Fibroblast of villous mesenchyme (primary cell): ENCODE results near the gene CCDC158. TPM values are rescaled to one million over a fixed set of nuclear protein-coding genes. Genes with fewer than 3 reads are reported as not detected.

Experiments
- DNase-seq: peaks from one replicate; pipeline ENCODE4 v3.0.0-alpha.2; 2010; ENCODE audit warnings: low read depth
- H3K4me3 ChIP-seq: 2 replicates; pipeline ENCODE4 v1.5.1; 2011; ENCODE audit warnings: low read depth, mild to moderate bottlenecking, low read length
- total RNA-seq: library from RNA; depleted of rRNA; stranded (reverse); fragments of >200 nt; gene quantifications from 2 replicates; pipeline ENCODE4 v1.2.3, GENCODE V29; 2012
- TF ChIP-seq, protein P1 (sequence below): IDR thresholded peaks from 2 replicates; pipeline ENCODE4 v1.5.1; 2012; ENCODE audit warnings: low read depth, mild to moderate bottlenecking, low read length; ENCODE audit not compliant: insufficient read depth

CCDC158 gene
- total RNA-seq, 1 donor: 0.43 TPM

DNA sequence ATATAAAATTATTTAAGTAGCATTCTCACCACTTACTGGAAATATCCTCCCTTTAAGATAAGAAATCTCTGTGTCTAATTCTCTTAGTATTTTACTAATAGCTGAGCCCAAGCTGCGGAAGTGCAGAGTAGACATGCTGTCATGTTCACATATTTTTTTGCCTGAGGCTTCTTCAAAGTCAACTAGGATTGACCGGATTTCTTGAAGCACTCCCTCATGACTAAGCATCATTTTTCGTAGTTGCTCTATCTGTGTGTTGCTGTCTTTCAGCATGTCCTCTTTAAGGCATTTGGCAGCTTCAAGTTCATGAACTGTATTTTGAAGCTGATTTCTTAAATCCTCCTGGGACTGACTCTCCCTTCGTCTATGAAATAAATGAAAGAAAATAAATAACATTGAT, 36.9 kb downstream of the CCDC158 start:
- TF ChIP-seq, protein P1, sequence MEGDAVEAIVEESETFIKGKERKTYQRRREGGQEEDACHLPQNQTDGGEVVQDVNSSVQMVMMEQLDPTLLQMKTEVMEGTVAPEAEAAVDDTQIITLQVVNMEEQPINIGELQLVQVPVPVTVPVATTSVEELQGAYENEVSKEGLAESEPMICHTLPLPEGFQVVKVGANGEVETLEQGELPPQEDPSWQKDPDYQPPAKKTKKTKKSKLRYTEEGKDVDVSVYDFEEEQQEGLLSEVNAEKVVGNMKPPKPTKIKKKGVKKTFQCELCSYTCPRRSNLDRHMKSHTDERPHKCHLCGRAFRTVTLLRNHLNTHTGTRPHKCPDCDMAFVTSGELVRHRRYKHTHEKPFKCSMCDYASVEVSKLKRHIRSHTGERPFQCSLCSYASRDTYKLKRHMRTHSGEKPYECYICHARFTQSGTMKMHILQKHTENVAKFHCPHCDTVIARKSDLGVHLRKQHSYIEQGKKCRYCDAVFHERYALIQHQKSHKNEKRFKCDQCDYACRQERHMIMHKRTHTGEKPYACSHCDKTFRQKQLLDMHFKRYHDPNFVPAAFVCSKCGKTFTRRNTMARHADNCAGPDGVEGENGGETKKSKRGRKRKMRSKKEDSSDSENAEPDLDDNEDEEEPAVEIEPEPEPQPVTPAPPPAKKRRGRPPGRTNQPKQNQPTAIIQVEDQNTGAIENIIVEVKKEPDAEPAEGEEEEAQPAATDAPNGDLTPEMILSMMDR: no peak
- DNase-seq: no peak
- H3K4me3 ChIP-seq: no peak overlapping the region

GRCh38 chr4:76383001-76383400, 37.9 kb downstream of the CCDC158 start:
- TF ChIP-seq, protein P1: no peak

DNA sequence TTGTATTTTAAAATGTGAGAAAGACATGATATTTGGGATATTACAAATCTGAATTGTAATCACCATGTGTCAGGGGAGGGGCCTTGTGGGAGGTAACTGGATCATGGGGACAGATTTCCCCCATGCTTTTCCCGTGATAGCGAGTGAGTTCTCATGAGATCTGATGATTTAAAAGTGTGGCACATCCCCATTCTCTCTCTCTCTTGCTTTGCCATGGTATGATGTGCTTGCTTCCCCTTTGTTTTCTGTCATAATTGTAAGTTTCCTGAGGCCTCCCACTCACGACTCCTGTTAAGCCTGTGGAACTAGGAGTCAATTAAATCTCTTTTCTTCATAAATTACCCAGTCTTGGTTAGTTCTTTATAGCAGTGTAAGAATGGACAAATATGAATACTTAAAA, 39.0 kb downstream of the CCDC158 start:
- TF ChIP-seq, protein P1: no peak
- no peak for DNase-seq
- H3K4me3 ChIP-seq: no peak overlapping the region

More at GRCh38 chr4:76383001-76383400, 37.9 kb downstream of the CCDC158 start:
- DNase-seq: no peak
- H3K4me3 ChIP-seq: no peak overlapping the region

- DNase-seq: no peak
- H3K4me3 ChIP-seq: no peak overlapping the region
- TF ChIP-seq, protein P1: no peak
Observed at GRCh38 chr4:76380561-76380960, 40.4 kb downstream of the CCDC158 start.

- H3K4me3 ChIP-seq: no peak overlapping the region
- TF ChIP-seq, protein P1: peak; percentile 75
- peak; percentile 62 for DNase-seq
Observed at GRCh38 chr4:76377911-76378310, 43.0 kb downstream of the CCDC158 start.

DNA sequence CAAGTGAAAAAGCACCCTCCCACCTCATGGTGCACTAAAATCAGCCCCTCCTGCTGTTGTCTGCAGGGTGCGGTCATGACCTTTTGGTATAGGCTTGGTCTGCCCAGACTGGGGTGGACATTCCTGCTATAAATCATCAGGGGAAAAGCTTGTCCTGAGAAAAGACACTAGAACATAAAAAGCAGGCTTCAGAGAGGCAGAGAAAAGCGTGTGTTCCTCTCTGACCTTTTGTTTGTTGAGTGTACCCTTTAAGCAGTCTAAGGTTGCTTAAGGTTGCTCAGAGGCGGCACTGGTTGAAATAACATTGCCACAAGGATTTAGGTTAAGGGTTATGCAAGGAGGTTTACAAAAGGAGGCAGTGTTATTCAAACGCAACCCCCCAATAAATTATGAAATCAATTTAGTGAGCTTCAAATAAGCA, 43.5 kb downstream of the CCDC158 start:
- H3K4me3 ChIP-seq: no peak overlapping the region
- DNase-seq: peak; percentile 16
- TF ChIP-seq, protein P1: no peak

GRCh38 chr4:76376534-76376933, 44.4 kb downstream of the CCDC158 start:
- TF ChIP-seq, protein P1: no peak
- H3K4me3 ChIP-seq: no peak overlapping the region
- no peak for DNase-seq
